HuH-7.5 (cell line): ENCODE measurements around the gene EI24.

Source experiments
- DNase-seq: peaks from one replicate; pipeline ENCODE4 v3.0.0; 2011; ENCODE audit warnings: low spot score

EI24 gene

GRCh38 chr11:125627236-125627910 lies 58.1 kb downstream of the EI24 start:
- no peak for DNase-seq
